ENCODE results near the gene PDZRN3. TPM values are rescaled to one million over a fixed set of nuclear protein-coding genes. Genes with fewer than 3 reads are reported as not detected.

Gene PDZRN3
- total RNA-seq, 1 experiment from 2014 or later, result 3.1 TPM

DNA sequence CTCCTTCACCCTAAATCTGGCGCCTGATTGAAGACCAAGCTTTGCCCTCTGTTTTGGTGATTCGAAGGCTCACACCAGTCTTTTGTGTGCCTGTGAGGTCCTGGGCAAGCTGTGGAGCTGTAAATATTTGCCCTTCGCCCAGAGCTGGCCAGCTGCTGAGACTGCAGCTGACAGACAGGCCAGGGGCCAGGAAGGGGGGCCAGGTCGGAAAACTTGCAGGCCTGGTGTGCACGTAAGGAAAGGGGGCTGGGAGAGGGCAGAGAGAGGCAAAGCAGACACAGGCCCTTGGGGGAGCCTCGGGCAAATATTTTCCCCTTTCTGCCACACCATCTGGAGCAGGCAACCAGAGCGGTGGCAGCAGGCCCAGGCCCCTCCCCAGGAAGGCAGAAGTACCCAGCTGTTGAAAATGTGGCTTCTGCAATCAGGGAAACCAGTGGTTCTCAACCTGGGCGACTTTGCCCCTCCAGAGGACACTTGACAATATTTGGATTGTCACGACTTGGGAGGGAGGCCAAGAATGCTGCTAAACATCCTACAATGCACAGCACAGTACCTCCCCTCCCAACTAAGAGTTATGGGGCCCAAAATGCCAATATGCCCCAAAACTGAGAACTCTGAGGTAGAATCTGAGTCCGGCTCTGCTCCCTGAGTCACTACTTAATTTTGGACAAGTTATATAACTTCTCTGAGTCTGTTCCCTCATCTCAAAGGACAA, 2.5 kb downstream of the PDZRN3 start:
- no peak for DNase-seq (ENCODE audit: low read depth)

DNA sequence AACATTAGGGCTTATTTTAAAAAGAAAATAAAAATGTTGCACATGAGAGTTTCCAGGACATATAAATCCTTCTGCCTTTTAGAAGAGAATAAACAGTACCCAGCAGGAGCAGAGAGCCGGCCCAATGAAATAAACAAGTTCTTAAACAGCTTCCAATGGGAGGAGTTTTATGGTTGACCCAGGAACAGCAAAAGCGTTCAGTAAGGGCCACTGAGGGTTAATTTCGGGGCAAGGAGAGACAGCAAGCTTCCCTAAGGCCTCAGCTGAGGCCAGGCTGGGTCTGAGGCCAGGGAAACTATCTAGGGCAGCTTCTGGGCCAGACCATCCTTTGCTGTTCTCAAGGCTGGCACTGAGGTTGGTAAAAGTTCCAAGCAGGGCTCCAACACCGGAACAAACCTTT, 3.4 kb downstream of the PDZRN3 start:
- DNase-seq (ENCODE audit: low read depth), result no peak

DNA sequence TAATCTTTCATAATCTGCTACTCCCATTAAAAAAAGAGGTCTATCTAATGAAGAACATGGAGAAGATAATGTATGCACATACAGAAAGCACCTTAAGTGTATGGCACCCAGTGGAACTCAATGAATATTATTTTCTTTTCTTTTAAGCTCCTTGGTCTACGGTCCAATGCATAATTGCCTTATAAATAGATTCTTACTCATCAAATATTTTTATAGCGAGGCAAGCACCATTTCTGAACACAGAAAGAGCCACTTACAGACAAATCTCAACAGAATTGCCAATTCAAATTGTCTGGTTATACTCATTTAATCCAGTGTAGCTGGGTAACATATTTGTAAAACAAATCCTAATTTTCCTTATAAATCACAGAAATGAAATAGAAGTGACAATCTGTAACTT, 6.3 kb downstream of the PDZRN3 start:
- DNase-seq (ENCODE audit: low read depth), result no peak

DNA sequence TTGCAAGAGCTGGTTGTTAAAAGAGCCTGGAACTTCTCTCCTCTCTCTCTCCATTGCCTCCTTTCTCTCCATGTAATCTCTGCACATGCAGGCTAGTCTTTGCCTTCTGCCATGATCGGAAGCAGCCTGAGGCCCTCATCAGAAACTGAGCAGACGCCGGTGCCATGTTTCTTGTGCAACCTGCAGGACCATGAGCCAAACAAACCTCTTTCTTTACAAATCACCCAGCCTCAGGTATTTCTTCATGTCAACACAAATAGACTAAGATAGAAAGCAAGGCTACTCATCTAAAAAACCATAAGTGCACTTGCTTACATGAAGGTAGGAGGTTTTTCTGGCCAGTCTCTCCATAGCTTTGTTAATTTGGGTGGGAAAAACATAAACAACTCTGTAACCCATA, 8.7 kb downstream of the PDZRN3 start:
- DNase-seq (ENCODE audit: low read depth), result no peak

DNA sequence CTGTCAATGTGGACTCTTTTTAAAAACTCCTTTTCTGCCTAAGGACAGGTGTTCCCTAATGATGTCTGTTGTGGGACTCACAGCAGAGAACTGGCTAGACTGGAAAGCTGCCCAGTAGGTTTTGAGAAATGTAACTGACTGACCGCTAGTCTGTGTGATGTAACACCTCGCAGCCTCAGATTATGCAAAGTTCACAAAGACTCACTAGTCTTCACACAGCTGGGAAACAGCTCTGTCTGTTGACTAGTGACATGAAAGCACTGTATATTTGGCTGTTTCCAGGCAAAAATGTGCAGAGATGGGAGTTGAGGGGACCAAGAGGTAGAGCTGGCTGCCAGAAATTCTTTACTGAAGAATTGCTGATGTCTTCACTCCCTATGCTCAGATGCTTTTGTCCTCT, 10.3 kb downstream of the PDZRN3 start:
- DNase-seq (ENCODE audit: low read depth), result no peak

DNA sequence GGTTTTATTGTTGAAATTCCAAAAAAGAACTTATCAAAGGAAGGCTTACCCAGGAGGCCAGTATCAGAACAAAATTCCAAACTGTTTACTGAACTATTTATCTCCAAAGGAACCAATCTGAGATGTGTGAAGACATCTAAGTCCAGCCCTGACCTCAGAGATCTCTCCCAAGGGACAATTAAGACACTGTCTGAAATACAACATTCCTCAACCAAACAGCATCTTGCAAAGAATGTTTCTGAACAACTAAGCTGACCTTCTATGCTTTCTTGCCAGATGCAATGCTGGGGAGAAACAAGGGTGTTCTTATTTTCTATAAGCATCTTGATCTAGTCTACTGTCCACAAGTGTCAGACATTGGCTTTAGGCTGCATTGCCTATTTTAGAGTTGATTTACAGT, 13.6 kb downstream of the PDZRN3 start:
- no peak for DNase-seq (ENCODE audit: low read depth)

DNA sequence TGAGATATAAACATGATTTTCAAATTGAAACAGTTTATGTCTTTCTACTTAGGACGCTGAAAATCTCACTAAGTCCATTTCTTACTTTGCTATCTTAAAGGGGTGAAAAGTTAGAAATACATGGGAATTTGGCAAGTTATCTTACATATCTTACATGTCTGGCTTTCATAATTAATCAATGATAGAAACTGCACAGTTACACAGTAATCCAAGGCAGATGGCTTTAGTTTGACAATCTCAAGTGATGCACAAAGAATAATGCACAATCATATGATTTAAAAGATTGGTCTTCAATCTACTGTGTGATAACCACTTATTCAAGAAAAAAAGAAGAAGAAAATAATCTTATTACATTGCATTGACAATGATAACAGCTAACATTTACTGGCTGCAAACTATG, 14.2 kb downstream of the PDZRN3 start:
- DNase-seq (ENCODE audit: low read depth), result no peak

DNA sequence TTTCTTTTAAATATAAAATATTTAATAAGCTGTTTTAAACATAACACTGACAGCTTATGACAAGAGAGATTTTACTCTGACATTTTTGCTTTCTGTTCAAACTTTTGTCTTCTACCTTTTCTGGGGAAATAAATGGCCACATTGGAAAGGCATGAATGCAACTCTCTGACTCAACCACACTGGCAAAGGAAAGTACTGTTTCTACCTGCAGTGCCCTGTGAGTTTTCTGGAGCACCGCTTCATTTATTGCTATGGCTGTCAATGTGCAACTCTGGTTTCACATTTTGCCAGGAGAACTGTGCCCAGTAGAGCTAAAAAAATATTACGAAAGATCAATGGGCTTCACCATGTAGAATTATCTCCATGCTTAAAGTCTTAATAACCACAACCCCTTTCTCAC, 15.1 kb downstream of the PDZRN3 start:
- no peak for DNase-seq (ENCODE audit: low read depth)

DNA sequence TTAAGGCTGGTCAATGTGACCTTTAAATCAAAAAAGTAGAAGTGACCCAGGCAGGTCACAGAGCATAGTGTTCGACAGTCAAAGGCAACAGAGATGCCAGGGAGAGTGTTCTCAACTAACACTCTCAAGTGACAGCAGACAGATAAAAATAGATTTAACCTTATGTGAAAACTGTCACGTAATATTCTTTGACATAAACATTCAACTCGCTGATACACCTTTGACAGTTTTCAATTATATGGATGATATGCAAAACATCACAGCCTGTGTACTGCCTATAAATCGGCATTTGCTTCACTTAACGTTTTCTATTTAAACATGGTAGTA, 15.5 kb downstream of the PDZRN3 start:
- DNase-seq (ENCODE audit: low read depth), result no peak

DNA sequence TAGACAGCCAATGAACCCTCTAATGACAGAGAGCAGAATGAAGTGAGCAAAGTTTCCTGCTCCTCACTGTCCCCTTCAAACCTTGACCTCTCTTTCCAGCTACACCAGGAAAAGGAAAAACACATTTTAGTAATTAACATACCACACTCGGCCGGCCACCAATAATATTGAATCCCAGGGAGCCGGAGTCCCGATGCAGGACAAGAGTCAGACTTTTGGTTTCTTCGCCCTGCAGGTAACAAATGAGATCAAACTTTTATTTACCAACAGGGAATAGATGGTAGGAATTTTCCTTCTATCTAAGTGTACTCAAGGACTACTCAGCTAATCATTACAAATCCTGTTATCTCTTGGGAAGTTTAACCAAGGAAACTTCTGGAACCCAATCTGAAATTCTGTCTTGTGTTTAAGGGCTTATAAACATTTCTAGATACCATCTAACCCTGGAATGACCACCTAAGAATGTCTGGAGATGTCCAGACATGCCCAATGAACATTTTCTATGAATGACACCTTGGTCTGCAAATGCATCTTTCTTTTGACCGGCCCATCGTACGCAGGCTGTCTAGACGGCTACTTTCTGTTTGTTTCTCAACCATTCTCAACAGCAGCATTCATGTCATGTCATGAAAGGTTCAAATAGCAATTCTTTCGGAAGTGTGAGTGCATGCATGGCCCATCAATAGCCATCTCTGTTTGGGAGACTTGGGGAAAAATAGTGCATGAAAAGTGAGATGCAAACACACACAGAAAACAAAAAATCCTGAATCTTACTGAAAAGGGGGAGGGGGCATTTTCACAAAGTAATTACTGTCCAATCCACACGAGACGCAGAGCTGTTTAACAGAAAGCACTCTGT, 16.1 kb downstream of the PDZRN3 start:
- DNase-seq (ENCODE audit: low read depth), result no peak

DNA sequence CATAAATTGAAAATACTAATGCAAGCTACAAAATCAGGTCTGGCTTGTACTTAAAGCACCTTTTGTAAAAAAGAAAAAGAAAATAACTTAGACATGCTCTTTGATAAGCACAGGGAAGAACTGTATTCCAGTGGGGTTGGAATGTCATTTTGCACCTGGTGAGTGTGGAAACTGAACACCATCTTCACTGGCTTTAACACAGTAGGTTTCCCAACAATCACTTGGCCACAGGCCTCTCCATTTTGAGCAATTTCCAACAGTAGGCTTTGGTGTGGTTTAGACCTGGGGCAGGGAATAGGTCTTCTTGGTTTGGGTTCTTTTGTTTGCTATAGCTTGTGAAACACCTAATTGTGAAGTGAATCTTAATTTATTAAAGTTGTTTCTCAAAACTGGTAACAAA, 18.9 kb downstream of the PDZRN3 start:
- no peak for DNase-seq (ENCODE audit: low read depth)

DNA sequence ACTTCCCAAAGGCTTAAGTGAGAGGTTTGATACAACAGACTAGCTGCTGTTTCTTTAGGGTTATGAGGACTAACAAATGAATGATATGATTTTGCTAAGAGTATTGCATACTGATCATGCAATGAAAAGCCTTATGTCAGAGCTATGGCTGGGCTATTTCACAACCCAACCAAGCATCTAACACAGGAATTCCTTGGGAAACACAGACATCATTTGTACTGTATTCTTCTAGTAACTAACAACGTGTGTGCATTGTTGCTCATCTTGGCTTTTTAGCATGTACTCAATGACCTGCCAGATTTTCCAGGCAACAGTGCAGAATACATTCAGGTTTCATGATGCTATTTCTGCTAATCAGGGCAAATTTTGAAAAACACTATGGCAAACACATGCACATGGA, 19.3 kb downstream of the PDZRN3 start:
- no peak for DNase-seq (ENCODE audit: low read depth)

DNA sequence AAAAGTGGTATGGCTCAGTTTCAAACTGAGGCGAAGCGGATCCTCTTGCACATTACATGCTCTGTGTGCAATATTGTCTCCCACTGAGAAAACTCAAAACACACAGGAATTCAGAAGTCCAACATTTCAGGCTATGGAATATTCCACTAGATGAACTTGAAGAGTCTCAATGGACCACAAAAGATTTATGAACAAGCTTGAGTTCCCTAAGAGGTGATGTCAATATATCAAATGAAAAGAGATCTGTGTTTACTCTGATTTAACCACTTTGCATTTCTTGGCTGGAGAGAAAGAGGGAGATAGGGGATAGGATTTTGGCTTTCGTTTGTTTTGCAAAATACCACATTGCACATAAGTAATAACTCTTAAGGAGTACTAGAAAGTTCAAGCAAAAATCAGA, 20.3 kb downstream of the PDZRN3 start:
- DNase-seq (ENCODE audit: low read depth), result no peak

DNA sequence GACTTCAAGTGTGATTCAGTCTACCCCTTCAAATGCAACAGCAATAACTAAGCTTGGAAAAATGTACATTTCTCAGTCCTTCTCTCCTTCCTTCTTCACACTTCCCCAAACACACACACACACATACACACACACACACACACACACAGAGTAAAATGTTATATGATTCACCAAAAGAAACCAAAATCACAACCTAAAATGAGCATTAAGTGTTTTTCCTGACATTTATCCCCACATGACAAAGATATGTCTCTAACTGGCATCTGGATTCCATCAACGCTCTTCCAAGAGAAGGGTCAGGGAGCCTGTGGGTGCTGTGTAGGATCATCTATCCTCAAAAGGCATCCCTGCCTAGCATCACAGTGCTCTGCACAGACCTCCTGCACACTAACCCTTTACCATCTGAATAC, 21.0 kb downstream of the PDZRN3 start:
- no peak for DNase-seq (ENCODE audit: low read depth)

DNA sequence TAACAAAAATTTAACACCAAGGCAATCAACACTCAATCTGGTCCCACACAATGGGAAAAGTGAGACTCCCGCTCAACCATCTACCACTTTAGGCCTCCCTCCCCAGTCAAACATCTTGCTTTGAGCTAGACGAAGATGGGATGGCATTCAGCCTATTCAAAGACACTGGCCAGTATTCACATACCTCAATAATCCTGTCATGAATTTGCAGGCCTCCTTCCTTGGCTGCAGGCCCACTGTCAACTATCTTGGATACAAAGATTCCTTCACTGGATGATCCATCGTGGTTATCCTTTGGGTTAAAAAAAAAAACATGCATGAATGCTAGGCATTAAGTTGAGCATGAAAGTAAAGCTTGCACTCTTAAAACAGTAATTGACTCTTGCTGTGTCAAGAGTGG, 22.6 kb downstream of the PDZRN3 start:
- DNase-seq (ENCODE audit: low read depth), result no peak

DNA sequence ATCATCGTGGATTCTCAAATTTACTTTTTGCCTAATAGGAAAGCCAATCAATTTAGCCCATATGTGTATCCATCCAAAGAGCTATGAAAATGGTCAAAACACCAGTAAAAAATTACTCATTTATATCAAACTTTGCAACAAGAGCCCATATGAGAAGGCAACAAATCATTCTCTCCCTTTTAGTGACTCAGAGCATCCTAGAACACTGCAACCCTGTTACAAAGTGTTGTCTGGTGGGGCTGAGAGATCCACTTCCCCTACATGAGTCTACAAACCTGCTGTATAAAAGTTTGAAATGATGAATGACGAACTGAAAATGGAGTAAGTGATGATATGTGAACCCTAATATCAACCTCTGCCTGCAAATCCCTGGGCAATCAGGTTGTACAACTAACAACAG, 23.3 kb downstream of the PDZRN3 start:
- no peak for DNase-seq (ENCODE audit: low read depth)

DNA sequence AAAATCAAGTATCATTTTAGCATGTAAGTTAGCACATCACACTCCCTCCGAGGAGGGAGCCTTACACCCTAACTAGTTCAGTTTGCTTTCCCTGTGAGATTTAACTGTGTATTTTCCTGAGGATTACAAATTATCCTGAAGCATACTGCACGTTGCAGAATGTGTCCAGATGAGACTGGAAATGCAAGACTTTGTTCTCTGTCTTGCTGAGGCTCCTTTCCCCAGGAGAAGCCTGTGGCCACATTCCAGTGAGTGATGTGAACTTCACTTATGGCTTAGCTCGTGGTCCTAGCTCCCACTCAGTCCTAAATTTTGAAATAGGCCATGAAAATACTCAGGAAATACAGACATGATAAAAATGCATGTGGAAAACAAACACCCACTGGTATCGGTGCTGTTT, 23.7 kb downstream of the PDZRN3 start:
- no peak for DNase-seq (ENCODE audit: low read depth)

DNA sequence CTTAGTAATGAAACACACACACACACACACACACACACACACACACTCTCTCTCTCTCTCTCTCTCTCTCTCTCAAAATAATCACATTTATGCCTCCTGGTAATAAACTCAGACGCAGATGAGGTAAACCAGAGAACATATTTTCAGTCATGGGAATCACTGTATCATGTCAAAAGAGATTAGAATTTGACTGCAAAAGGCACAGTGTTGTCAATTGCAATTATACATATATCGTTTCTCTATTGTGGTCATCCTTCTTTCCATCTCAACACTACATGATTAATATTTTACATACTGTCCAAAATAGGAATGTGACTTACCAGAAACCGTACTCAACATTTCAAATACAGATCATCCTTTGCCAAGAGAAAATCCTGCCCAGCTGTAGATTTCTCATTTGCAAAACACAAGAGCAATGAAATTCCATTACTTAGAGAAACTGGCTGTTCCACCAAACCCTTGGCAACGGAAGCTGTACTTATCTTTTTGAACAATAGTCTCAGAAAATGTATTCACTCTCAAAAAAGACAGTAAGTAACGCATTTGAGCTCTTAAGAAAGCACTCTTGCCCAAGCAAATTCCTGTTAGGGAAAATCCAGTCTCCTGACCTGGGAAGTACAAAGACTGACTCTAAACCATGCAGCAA, 24.3 kb downstream of the PDZRN3 start:
- DNase-seq (ENCODE audit: low read depth), result no peak

DNA sequence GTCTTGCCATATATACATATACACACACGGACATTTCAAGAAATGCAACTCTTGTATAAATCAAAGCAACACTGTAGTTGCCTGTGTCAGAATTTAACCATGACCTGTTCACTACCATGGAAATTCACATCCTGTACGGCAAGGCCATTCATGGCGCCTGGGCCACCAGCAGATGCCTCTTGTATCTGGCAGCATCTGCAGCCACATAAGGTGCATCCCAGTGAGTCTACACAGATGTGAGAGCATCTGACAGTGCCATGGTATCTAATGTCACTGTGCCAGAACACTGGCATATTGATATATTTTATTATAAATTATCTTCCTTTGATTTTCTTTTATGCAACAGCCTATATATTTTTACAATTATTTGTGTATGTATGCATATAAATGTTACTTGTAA, 25.1 kb downstream of the PDZRN3 start:
- no peak for DNase-seq (ENCODE audit: low read depth)

DNA sequence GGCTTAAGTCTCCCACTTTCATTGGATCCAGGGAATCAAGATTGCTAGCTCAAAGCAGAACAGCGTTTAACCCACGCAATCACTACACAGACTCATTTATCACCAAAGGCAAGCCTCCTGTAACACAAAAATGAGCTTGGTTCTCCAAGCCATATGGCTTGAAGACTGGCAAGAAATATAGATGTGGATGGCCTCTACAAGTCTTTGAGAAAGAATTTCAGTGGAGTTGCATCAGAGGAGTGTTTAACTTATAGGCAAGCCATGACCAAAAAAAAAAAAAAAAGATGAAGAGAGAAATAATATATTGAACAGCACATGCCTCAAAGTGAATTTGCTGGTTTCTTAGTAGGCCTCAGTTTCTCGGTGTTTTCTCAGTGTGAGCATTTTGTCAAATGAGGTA, 27.3 kb downstream of the PDZRN3 start:
- DNase-seq (ENCODE audit: low read depth), result no peak

DNA sequence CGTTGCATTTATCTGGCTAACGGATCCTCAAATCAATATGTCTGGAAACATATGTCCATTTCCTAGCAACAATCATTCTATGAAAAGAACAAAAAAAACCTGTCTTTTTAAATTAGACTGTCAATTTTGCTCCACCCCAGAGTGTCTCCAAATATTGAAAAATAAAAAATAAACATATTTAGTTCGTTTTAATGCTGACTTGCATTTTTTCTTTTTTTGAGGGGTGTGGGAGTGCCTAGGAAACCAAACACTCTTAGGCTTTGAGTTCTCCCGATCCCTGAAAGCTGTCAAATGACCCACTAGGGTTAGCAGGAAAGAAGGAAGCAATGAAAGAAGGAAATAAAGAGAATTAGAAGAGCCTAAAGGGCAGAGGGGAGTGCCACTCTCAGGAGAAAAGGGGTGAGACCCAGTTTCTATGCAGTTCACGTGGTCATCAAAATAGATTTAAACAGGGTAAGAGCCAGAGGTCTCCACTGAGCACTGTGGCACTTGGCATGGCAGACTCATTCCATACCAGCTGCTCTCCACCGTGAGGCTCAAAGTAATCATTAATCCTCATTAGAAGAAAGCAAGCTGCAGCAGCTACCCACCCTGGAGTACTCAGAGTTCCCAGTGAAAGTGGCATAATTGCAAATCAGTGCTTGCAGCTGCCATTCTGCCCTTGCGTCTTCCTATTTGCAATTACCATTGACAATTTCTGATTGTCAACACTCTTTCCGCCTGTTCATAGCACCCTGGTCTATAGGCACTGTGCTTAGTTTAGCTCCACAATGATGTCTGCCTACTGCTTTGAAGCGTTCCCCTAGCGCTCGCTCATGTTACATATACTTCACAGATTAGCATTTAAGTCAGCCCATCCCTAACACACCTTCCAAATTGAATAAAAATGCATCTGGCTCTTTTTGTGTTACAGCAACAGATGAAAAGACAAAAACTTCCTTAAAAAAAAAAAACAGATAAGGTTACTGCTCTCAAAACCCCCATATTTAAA, 32.3 kb downstream of the PDZRN3 start:
- DNase-seq (ENCODE audit: low read depth), result no peak

DNA sequence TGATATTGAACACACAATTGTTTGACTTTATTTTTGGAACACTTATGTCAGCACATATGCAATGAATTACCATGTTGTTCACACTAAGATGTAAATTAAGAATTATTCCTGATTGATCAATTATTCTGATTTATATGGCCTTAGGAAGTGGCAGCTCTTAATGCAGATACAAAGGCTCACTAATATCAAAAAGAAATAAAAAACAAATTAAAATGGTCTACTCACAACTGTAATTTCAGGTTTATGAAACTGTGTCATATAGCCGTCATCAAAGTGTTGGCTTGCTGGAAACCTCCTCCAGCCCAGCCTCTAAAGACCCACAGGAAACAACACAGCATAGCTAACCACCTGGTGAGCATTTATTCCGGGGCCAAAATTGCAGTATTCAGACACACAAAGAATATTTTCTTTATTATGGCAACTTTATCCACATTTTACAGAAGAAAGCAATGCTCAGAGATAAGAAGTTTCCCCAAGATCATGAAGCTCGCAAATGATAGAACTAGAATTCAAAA, 33.4 kb downstream of the PDZRN3 start:
- DNase-seq (ENCODE audit: low read depth), result no peak

Data from Daoy (cell line).